Suppressor macrophage treated with lipopolysaccharide for 4 hours (primary cell): ENCODE measurements around the gene WDFY2.
"Not testable (repeated sequence)": the region's sequence is repeated elsewhere in the genome, so short reads cannot be mapped to it uniquely, and the experiment has no call there.

Experiments used
- DNase-seq: peaks from one replicate; pipeline ENCODE4 v3.0.0-alpha.2; 2020

Gene WDFY2

GRCh38 chr13:51583875-51584730 is at the start of gene WDFY2:
Gene WDFY2, plus strand, starts transcription at chr13:51584462. Its CDS starts 226 bp downstream, at chr13:51584688.
- DNase-seq: peak; percentile 100

DNA sequence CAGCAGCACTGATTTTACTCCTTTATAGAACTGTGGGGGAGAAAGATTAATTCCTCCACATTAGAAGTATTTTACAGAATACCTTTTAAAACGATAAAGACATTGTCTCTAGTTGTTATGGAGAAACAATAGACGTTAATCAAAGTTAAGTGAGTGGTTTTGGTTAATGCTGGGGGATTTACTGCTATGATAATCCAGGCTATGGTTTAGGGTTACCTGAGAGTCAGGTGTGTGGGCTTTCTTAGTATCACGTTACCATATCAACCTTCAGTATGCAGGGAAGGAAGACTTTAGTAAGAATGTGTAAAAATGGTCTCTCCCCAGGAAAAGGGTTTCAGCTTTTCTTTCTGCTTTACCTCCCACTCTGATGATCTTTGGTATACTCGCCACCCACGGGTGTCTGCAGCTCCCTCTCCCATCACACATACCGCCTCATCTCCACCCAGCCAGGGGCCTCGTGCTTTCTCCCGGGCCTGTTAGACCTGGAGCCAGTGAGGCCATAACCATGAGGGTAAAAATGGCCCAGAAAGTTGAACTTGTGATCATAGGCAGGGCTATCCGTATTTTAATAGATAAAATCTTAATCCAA is 45.6 kb upstream of the WDFY2 start:
- no peak for DNase-seq

DNA sequence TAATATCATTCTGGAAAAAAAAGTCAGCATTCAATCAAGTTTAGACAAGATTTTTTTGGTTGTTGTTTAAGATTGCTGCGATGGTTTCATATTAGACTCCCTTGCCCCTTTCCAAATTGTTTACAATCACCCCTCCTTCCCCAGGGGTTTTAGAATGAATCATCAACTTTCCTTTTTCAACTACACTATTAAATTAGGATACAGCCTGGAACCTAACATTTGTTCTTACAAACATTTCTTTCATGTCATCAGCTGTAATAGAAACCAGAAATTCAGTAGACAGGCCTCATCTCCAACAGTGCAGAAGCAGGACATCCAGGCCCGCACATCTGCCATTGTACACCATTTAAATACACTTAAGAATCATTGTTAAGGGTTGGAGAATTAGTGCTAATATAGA is 44.4 kb upstream of the WDFY2 start:
- no peak for DNase-seq

- no peak for DNase-seq
Observed at GRCh38 chr13:51541037-51541436, 43.2 kb upstream of the WDFY2 start.

GRCh38 chr13:51541809-51542258 is 42.4 kb upstream of the WDFY2 start:
- DNase-seq: no peak

DNA sequence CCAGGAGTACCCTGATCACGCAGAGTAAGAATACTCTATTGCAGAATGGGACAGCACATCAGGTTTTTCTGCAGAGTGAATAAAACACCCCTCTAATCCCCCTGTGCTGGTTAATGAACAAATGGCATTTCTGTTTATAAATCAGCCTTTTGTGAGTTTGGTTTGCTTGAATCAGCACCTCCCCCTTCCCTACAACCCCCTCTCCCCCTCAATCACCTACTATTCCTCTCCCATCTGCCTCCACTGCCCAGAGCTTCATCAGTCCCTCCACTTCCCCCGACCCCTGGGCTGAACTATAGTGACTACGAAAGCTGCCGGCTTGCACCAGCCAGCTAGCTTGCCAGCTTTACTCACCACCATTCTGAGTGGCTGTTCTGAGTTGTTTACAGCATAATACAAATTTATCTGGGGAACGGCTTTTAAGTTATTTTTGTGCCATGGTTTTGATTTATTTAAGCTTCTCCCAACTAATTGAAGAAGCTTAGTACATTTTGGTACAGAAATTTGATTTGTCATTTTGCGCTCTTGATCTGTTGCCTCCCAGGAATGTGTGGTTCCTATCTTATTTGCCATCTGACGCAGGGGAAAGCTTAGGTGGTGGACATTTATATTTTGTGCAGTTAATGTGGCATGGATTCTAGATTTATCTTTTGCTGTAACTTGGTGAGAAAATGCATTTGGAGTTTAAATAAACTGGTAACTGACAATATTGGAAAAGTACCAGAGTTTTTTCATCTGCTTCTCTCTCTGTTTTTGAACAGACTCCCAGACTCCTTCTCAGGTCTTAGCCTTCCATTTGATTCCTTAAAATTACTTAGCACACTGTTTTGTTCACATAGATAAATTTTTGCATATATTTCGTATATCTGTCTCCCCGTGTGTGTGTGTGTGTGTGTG is 41.7 kb upstream of the WDFY2 start:
- DNase-seq: no peak

GRCh38 chr13:51545446-51545845 is 38.8 kb upstream of the WDFY2 start:
- DNase-seq: not testable (repeated sequence)

GRCh38 chr13:51547425-51548176 is 36.7 kb upstream of the WDFY2 start:
- no peak for DNase-seq

- peak; percentile 62 for DNase-seq
Observed at GRCh38 chr13:51549050-51549449, 35.2 kb upstream of the WDFY2 start.

- no peak for DNase-seq
Observed at GRCh38 chr13:51549593-51549992, 34.7 kb upstream of the WDFY2 start.

DNA sequence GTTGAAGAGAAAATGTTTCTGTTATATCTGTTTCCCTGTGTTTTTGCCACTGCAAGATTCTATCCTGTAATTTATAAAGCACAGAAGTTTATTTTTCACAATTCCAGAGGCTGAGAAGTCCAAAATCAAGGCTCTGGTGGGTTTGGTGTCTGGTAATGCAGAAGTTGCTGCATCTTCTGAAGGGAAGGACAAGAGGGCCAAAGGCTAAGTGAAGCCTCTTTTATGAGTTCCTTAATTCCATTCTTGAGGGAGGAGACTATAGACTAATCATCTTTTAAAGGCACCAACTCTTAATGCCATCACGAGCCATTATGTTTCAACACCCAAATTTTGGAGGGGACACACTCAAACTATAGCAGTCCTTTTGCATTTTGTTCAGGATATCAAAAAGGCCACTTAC is 34.1 kb upstream of the WDFY2 start:
- DNase-seq: peak; percentile 24

GRCh38 chr13:51551416-51551815 is 32.8 kb upstream of the WDFY2 start:
- no peak for DNase-seq

- DNase-seq: peak; percentile 66
Observed at GRCh38 chr13:51552027-51552426, 32.2 kb upstream of the WDFY2 start.

- DNase-seq: peak; percentile 46
Observed at GRCh38 chr13:51553531-51553930, 30.7 kb upstream of the WDFY2 start.

- DNase-seq: no peak
Observed at GRCh38 chr13:51556740-51557139, 27.5 kb upstream of the WDFY2 start.

DNA sequence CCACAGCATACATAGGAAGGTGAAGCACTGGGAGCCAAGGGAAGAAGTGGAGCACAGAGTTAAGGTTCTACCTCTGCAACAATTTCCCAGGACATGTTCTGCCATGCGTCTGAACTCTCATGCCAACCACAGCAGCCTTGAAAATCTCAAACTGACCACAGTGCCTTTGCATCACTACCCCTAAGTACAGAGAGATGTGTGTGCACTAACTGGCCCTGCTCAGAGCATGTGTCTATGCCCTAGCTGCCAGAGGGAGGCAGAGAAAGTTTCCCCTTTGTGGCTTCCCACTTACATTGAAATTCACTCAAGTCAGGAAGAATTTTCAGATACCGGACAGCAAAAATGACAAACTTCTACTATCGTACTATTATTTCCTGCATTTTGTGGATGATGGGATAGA is 26.8 kb upstream of the WDFY2 start:
- DNase-seq: peak; percentile 18

GRCh38 chr13:51557875-51558612 is 26.2 kb upstream of the WDFY2 start:
- DNase-seq: peak; percentile 73

DNA sequence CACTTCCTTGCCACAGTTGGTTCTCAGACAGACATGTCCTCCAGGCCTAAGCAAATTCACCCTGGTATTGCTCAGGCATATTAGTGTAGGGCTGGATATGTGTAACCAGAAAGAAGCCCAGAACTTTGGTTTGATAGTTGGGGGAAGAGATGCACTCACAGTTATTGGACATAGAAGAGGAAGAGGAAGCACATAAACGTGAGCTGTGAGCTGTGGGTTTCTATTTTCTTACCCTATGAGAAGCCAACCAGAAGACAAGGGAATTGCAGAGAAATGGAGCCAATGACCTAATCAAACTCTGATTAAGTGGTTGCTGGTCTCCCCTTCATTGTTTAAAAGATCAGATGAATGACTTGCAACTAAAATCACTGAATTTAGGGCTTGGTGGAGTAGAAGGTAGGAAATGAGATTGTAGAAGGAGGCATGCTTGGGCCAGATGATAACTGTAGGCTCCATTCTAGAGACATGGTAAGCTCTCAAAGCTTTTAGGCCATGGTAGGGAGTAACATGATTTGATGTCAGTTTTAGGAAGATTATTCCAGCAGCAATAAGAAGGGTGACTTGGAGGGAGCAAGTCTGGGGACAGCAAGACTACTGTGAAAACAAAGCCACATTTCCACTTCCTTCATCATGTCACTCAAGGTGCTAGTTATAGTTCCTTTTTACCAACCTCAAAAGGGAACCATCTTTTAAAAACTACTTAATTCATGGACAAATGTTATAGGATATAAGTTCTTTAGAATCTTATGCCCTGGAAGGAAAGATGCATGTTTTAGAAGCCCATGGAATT is 24.1 kb upstream of the WDFY2 start:
- peak; percentile 53 for DNase-seq

GRCh38 chr13:51562011-51562671 is 22.1 kb upstream of the WDFY2 start:
- DNase-seq: peak; percentile 90

- DNase-seq: no peak
Observed at GRCh38 chr13:51564252-51564651, 20.0 kb upstream of the WDFY2 start.
